Body of pancreas (tissue), 4 donors: ENCODE measurements around the gene CAMK2B.

Experiments used
- CTCF ChIP-seq, 7 experiments: fragments of 450-650 bp in 4 of 7; fragments of 200-600 bp in 3 of 7; sonication (generic) in 3 of 7; IDR thresholded peaks; one replicate each; pipeline ENCODE4 v1.5.1; 2016 to 2019; ENCODE audit warnings: antibody characterized with exemption in 7 of 7
- POLR2A ChIP-seq, 3 donors: fragments of 450-650 bp; IDR thresholded peaks; one replicate each; pipeline ENCODE4 v1.6.1; 2016; ENCODE audit warnings: antibody characterized with exemption in 3 of 3, mild to moderate bottlenecking in 2 of 3

DNA sequence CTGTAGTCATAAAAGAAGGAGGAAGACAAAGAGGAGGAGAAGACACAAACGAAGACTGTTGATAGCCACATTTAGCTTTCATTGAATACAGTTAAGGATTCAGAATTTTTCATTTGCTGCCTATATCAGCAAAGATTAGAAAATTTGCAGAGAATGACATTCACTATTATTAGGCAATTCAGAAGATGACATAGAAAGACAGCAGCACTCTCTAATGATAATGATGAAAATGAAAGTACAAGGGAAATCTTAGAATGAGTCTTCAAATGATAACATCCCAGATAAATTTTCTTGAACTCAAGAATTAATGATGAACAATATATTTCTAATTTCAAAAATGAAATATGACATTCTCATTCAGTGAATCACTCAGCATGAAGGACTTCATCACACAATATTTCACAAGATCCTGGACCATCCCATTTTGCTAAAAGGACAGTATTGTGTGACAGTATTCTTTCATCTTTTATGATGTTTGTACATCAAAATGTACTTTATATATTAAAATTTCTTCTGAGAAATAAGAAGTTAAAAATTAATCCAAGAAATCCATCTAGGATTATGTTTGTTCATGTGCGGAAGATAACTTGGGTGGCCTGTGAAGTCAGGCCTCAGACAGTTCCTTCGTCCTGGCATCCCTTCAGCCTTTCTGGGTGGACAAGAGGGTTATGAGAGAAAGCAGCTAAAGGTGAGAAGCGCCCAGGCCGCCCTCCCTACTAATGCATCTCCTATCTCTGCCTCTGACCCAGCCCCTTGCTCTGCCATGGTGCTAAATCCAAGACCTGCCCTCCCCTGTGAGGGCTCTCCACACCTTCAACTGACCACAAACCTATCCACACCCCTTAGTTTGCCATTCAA lies 47.4 kb upstream of the CAMK2B start:
- TF ChIP-seq POLR2A (IDR thresholded peaks at IDR 0.05) (no peak), CTCF (IDR thresholded peaks at IDR 0.05) (no peak)
